Stimulated activated CD4-positive, alpha-beta T cell treated with anti-CD3 and anti-CD28 coated beads, Interleukin-4, amount 100 ng/mL, for 4 hours (primary cell): ENCODE data around the gene ANKRD31.
A peak's percentile ranks its signal among the peaks of the same experiment; 100 is the strongest.

Source experiments
- DNase-seq, 2 experiments: peaks; one replicate each; pipeline ENCODE4 v3.0.0-alpha.2; 2020

Gene ANKRD31

GRCh38 chr5:75057561-75057960, 179.1 kb downstream of the ANKRD31 start:
- DNase-seq, result no peak

- DNase-seq, result no peak
Measured at GRCh38 chr5:75055727-75056144, 180.9 kb downstream of the ANKRD31 start.

GRCh38 chr5:75054134-75054930, 182.3 kb downstream of the ANKRD31 start:
- DNase-seq, result no peak

GRCh38 chr5:75053304-75054133, 183.2 kb downstream of the ANKRD31 start:
- DNase-seq, result peak; percentile 53 to 58

GRCh38 chr5:75053054-75053303, 183.7 kb downstream of the ANKRD31 start:
- no peak for DNase-seq

GRCh38 chr5:75052192-75053053, 184.3 kb downstream of the ANKRD31 start, which contains the start of gene GCNT4:
GCNT4 (minus strand) TSS chr5:75052558; CDS start chr5:75030037, 22,521 bp downstream.
- peak; percentile 33 to 52 for DNase-seq

- peak in 1 of 2 experiments; percentile 25 for DNase-seq
Measured at GRCh38 chr5:75051217-75051751, 185.4 kb downstream of the ANKRD31 start.

GRCh38 chr5:75050415-75050814, 186.3 kb downstream of the ANKRD31 start:
- DNase-seq, result no peak

GRCh38 chr5:75049456-75050351, 187.0 kb downstream of the ANKRD31 start:
- DNase-seq, result peak; percentile 53 to 65

GRCh38 chr5:75048457-75048953, 188.2 kb downstream of the ANKRD31 start:
- no peak for DNase-seq

GRCh38 chr5:75047356-75047755, 189.3 kb downstream of the ANKRD31 start:
- DNase-seq, result no peak

GRCh38 chr5:75046366-75047142, 190.1 kb downstream of the ANKRD31 start:
- no peak for DNase-seq

- DNase-seq, result no peak
Measured at GRCh38 chr5:75045071-75045470, 191.6 kb downstream of the ANKRD31 start.

GRCh38 chr5:75044406-75044805, 192.3 kb downstream of the ANKRD31 start:
- no peak for DNase-seq

- no peak for DNase-seq
Measured at GRCh38 chr5:75043633-75044264, 192.9 kb downstream of the ANKRD31 start.

GRCh38 chr5:75042522-75042921, 194.2 kb downstream of the ANKRD31 start:
- no peak for DNase-seq

GRCh38 chr5:75040973-75041372, 195.7 kb downstream of the ANKRD31 start:
- DNase-seq, result no peak

- peak; percentile 29 to 69 for DNase-seq
Measured at GRCh38 chr5:75037106-75037505, 199.6 kb downstream of the ANKRD31 start.

GRCh38 chr5:75034137-75034739, 202.4 kb downstream of the ANKRD31 start:
- DNase-seq, result peak in 1 of 2 experiments; percentile 35

GRCh38 chr5:75031366-75031765, 205.3 kb downstream of the ANKRD31 start:
- DNase-seq, result no peak
